KOPT-K1 (cell line): ENCODE measurements around the gene BHLHE23.
"Not testable (repeated sequence)": the region's sequence is repeated elsewhere in the genome, so short reads cannot be mapped to it uniquely, and the experiment has no call there.

ENCODE experiments used
- H3K27ac ChIP-seq: fragments of 200-600 bp; sonication (generic); 2 replicates; pipeline ENCODE4 v1.5.1; 2016; ENCODE audit warnings: antibody characterized with exemption, mild to moderate bottlenecking, low read depth, low read length; ENCODE audit not compliant: poor library complexity, severe bottlenecking
- H3K36me3 ChIP-seq: fragments of 200-600 bp; sonication (generic); 2 replicates; pipeline ENCODE4 v1.5.1; 2017; ENCODE audit warnings: antibody characterized with exemption, mild to moderate bottlenecking, low read length, moderate library complexity; ENCODE audit not compliant: insufficient read depth
- H3K9me3 ChIP-seq: fragments of 200-600 bp; sonication (generic); 2 replicates; pipeline ENCODE4 v1.5.1; 2017; ENCODE audit warnings: antibody characterized with exemption, low read length, mild to moderate bottlenecking; ENCODE audit not compliant: insufficient read depth, poor library complexity, severe bottlenecking

The BHLHE23 gene

DNA sequence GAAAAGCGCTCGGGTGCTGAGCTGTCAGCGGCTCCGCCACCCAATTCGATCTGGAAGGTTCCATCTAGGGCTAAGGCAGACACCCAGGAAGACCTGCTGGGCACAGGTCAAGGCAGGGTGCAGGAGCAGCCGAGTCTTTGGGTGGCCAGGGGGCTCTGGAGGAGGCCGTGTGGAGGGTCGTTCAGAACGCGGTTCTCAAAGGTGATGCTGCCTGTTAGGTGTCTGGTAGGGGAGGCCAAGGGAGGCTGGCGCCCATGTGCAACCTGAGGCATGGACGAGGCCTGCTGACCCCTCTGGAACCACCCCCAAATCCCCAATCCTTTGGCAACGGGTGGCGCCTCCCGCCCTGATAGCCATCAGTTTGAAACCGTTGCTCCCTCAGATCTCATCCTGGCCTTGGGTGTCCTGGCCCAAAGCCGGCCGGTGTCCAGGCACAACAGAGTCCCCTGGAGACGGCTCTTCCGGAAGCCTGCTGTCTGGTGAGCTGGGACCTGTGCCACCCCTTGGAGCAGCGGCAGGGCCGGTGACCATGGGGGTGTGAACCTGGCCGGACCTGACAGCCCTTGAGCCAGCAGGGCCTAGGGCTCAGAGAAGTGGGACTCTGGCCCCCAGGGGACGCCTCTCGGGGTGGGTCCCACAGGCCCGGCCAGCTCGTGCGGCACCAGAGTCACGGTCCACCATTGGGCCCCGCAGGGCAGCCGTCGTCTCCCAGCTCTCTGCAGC, 43.7 kb downstream of the BHLHE23 start:
- H3K36me3 ChIP-seq: no peaks in the 10 kb centered on the region

DNA sequence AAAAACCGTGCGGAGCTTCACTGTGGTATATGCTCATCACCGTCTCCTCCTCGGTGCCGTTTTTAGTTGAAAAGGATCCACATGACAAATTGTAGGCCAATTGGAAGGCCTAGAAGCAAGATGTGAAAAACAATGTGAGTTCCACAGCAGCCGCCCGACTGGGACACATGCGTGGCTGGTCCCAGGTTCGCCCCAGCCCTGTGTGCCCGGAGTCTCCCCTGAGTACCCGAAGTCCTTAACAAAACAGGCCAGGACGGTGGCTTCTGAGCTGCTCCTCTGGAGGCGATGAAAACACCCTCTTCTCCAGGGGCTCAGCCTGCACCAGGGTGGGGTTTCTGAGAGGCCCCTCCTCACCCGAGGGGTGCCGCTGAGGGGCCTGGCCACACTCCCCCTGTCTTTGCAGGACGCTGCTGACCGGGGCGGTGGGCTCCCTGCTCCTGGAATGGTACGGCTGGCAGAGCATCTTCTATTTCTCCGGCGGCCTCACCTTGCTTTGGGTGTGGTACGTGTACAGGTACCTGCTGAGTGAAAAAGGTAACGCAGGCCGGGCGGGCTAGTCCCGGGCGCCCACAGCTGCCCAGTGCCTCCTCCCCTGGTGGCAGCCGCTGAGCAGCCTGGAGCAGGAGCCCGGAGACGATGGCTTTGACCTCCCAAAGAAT, 44.4 kb downstream of the BHLHE23 start:
- no peaks in the 10 kb centered on the region for H3K36me3 ChIP-seq
- H3K27ac ChIP-seq: no peak overlapping the region
- no peaks in the 10 kb centered on the region for H3K9me3 ChIP-seq

More for the DNA sequence above, 43.7 kb downstream of the BHLHE23 start:
- Histone ChIP-seq H3K9me3 (no peaks in the 10 kb centered on the region), H3K27ac (no peak overlapping the region)

DNA sequence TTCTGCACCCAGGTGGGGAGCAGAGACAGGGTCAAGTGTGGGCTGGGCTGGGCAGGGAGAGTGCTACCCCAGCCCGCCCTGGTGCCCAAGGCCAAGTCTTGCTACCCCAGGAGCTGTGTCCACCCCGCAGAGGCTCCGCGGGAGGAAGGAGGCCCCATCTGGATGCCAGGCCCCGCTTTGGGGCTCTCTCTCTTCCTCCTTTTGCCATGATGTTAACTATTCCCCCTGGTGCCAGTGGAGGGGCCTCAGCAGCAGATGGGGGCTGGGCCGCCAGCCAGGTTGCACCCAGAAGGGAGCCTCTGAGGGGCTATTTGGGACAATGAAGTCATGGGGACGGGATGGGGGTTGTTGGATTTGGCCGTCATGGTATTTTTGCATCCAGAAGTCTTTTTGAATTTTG, 45.0 kb downstream of the BHLHE23 start:
- no peaks in the 10 kb centered on the region for H3K36me3 ChIP-seq
- no peak overlapping the region for H3K27ac ChIP-seq

GRCh38 chr20:62961310-62961783, 45.4 kb downstream of the BHLHE23 start:
- Histone ChIP-seq H3K36me3 (no peaks in the 10 kb centered on the region), H3K27ac (no peak overlapping the region), H3K9me3 (no peaks in the 10 kb centered on the region)

More for the DNA sequence above, 45.0 kb downstream of the BHLHE23 start:
- no peaks in the 10 kb centered on the region for H3K9me3 ChIP-seq

GRCh38 chr20:62960446-62961309, 46.1 kb downstream of the BHLHE23 start:
- not testable (repeated sequence) for H3K36me3 ChIP-seq, H3K9me3 ChIP-seq, H3K27ac ChIP-seq

DNA sequence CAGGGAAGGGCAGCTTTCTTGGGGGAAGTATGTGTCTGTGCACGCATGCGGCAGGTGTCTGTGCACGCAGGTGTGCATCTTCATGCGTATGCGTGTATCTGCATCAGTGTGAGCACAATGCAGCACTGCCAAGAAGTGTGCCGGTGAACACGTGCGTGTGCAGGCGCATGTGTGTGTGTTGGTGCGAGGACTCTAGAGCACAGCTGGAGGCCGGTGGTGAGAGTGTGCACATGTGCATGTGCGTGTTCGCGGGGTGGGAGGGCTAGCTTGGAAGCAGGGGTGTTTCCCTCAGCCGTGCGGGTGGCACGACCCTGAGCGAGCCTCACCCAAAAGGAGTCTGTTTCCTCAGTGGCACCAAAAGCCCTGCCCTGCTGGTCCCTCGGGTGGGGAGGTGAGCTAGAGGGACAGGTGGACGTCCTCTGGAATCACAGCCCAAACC, 46.7 kb downstream of the BHLHE23 start:
- H3K9me3 ChIP-seq: no peaks in the 10 kb centered on the region
- H3K36me3 ChIP-seq: no peaks in the 10 kb centered on the region
- peak overlapping the region; percentile 68 for H3K27ac ChIP-seq

- Histone ChIP-seq H3K27ac (peak overlapping the region; percentile 68), H3K9me3 (no peaks in the 10 kb centered on the region), H3K36me3 (no peaks in the 10 kb centered on the region)
These were observed 47.4 kb downstream of the BHLHE23 start for GRCh38 chr20:62959101-62959971.

- Histone ChIP-seq H3K27ac (peak overlapping the region; percentile 68), H3K36me3 (no peaks in the 10 kb centered on the region), H3K9me3 (no peaks in the 10 kb centered on the region)
These were observed 48.2 kb downstream of the BHLHE23 start for GRCh38 chr20:62958388-62959100.

- no peaks in the 10 kb centered on the region for H3K9me3 ChIP-seq
- no peaks in the 10 kb centered on the region for H3K36me3 ChIP-seq
- no peak overlapping the region for H3K27ac ChIP-seq
These were observed 49.3 kb downstream of the BHLHE23 start for GRCh38 chr20:62957136-62958117.

DNA sequence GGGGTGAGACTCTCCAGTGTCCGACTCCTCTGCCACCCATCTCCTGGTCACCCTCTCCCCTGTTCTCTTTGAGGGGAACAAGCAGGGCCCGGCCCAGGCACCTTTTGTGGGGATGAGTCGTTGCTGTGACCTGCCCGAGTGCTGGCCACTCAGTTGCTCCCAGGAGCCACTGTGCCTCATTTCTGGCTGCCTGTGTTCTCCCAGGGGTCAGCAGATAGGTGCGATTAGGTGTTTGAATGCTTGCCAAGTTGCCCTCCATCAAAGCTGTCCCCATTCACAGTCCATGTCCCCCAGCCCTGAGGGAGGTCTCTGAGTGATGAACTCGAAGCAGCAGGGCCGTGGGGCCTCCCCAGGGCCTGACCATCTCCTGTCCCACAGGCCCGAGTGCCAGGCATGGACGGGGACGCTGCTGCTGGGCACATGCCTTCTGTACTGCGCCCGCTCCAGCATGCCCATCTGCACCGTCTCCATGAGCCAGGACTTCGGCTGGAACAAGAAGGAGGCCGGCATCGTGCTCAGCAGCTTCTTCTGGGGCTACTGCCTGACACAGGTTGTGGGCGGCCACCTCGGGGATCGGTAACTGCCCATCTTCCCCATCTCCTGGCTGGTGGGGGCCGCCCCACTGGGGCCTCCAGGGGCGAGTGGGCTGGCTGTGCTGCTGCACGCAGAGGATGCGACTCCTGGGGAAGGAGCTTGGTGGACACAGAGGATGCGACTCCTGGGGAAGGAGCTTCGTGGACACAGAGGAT, 50.2 kb downstream of the BHLHE23 start:
- Histone ChIP-seq H3K36me3 (no peaks in the 10 kb centered on the region), H3K27ac (no peak overlapping the region)

More for the DNA sequence above, 50.2 kb downstream of the BHLHE23 start:
- no peaks in the 10 kb centered on the region for H3K9me3 ChIP-seq
